GM12892 (cell line): ENCODE results near the gene BRPF1.

Experiments
- POLR2A ChIP-seq: IDR thresholded peaks from 2 replicates; pipeline ENCODE4 v1.6.1; 2011; ENCODE audit warnings: low read depth, low read length, control low read depth
- POLR2AphosphoS5 ChIP-seq: IDR thresholded peaks from 2 replicates; pipeline ENCODE4 v1.6.1; 2011; ENCODE audit warnings: low read depth, low read length, control low read depth

- TF ChIP-seq POLR2A (0 out of 2 replicates have a peak, but pooled peaks have one; percentile 5), POLR2AphosphoS5 (peak; percentile 60; the same call in 1 of the 2 replicates)
These were observed 40.8 kb upstream of the BRPF1 start for GRCh38 chr3:9690451-9691450.
